ENCODE measurements around the gene SLC3A2.
A peak's percentile ranks its signal among the peaks of the same experiment; 100 is the strongest.

Gene SLC3A2

DNA sequence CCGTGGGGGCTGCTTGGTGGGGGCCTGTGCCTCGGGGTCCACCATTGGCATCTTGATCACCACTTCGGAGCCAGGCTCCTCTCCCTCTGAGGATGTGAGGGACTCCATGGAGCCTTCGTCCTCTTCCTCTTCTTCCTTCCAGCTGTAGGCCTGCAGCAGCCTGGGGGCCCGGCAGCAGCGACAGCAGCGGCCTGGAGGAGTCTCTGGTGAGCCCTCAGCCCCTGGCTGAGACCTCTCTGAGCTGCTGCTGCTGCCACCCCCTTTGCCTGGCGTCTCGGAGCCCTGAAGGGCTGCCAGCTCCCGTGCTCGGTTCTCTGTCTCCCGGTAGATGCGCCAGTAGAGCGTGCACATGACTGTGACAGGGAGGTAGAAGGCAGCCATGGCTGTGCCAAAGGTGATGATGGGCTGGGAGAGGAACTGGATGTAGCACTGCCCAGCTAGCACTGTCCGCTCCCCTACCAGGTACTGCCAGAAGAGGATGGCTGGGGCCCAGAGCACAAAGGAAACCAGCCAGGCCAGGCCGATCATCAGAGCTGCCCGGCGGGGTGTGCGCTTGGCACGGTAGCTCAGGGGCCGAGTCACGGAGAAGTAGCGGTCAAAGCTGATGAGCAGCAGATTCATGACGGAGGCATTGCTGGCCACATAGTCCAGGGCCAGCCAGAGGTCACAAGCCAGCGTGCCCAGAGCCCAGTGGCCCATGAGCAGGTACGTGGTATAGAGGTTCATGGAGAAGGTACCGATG is 29.6 kb downstream of the SLC3A2 start:
- no peak for DNase-seq (ENCODE audit: low read depth in 2 of 2)

- DNase-seq (ENCODE audit: low read depth in 2 of 2): no peak
Measured at GRCh38 chr11:62911137-62912130, 30.7 kb downstream of the SLC3A2 start.

GRCh38 chr11:62912268-62912667 is 31.6 kb downstream of the SLC3A2 start:
- no peak for DNase-seq (ENCODE audit: low read depth in 2 of 2)

DNA sequence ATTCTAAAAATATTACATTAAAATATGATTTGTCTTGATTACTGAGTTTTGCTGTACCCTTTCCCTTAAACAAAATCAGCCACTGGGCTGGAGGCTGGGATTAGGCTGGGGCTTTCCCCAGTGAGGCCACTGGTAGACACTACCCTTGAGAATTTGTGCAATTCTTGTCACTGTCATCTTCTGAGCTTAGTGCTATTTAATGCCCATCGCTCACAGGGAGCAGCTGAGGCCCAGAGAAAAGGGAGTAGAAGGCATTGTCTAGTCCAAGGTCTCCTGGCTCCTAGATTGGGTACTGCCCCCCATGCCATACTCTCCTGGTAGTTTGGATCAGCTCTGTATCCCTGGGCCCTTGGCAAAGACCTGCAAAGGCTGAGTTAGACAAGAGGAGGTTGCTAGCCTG is 33.7 kb downstream of the SLC3A2 start:
- no peak for DNase-seq (ENCODE audit: low read depth in 2 of 2)

DNA sequence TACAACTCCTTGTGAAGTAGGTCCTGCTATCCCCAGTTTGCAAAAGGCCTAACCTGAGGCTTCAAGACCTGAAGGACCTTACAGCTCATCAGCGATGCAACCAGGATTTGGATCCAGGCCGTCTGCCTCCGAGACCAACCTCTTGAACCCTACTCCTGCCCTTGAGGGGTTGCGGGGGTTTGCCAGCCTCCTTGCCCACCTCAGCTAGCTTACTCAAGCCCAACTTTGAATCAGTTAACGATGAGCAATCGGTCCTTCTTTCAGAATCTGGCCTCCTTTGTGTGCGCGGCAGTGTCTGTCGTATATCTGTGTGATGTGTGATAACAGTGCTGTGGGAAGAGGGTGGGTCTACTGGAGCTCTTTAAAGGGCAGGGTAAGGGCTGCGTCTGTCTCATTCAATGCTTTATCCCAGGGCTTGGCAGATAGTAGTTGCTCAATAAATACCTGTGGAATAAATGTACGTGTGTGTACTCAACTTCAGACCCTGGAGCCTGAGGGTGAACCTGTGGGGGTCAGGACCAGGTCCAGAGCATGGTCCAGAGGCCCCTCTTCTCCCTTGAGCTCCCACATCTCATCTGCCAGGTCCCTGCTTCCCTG is 37.3 kb downstream of the SLC3A2 start:
- no peak for DNase-seq (ENCODE audit: low read depth in 2 of 2)

DNA sequence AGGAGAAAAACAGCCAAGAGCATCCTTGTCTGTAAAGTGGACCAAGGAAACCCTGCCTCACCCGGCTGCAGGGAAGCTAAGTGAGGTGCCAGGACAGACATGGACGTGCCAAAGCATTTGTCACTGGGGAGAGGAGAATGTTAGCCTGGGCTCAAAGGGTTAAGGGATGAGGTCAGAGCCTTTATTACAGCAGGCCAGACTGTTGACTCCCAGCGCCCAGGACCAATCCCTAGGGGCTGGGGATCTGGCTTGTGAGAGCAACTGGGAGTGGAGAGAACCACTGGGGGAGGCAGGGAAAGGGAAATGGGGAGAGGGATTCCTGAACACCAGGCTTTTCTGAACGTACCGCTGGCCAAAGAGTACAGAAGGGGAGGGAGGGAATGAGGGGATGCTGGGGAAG is 37.8 kb downstream of the SLC3A2 start:
- DNase-seq (ENCODE audit: low read depth in 2 of 2): no peak

GRCh38 chr11:62919476-62919875 is 38.8 kb downstream of the SLC3A2 start:
- DNase-seq (ENCODE audit: low read depth in 2 of 2): no peak

DNA sequence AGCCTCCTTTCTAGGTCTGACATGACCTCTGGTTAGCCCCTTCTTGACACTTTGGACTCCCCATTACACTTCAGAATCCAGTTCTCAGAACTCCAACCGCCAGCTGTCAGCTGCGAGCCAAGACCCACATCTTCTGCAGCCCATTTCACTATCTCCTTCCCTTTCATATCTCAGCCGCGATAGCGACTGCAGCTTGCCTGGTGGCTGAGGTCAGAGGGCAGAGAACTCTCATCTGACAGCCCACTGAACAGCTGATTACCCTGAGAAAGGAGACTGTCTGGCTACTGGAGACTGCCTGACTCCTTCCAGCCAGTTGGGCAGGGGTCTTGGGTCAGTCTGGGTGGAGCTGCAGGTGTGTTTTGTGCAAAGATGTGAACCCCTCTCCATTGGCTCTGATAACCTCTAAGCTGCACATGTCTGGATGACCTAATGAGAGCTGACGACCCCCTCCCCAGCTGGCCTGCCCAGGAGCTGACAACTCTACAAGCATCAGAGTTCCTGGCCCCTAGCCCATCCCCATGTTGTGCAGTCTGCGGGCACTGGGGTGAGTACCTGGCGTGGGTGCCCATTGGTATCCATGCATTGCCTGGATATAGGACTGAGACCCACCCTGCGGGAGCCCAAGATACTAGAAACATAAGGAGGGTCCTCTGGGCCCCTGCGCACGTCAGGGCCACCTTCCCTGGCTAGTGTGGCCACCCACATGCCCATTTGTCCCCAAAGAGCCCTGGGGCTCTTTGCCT is 39.4 kb downstream of the SLC3A2 start:
- no peak for DNase-seq (ENCODE audit: low read depth in 2 of 2)

- DNase-seq (ENCODE audit: low read depth in 2 of 2): no peak
Measured at GRCh38 chr11:62921201-62921572, 40.5 kb downstream of the SLC3A2 start, which contains the start of gene CHRM1. CHRM1 (minus strand) TSS chr11:62921363; CDS start chr11:62911100, 10,263 bp downstream.

DNA sequence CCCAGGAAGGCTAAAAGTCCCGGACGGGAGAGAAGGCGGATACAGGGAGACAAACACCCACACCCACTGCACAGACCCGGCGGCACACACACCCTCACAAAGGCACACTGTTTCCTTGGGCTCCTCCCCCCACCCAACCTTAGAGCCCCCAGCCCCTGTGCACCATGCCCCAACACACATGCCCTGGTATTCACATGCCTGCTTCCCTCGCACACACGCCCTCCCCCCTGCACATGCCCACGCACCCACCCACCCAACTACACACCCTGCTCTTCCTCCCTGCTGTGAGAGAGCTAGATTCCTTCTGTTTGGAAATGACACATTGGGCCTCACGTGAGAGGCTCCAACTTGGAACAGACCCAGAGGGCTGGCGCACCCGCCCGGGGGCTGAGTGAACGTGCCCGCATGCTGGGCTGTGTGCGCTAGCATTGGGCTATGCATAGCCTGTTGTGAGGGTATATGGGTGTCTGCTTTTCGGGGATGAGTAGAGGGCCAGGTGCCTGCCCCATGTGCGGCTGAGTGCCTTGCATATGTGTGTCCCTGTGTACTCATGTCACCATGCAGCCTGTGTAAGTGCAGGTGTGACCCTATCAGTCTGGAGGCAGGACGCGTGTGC is 41.0 kb downstream of the SLC3A2 start:
- no peak for DNase-seq (ENCODE audit: low read depth in 2 of 2)

DNA sequence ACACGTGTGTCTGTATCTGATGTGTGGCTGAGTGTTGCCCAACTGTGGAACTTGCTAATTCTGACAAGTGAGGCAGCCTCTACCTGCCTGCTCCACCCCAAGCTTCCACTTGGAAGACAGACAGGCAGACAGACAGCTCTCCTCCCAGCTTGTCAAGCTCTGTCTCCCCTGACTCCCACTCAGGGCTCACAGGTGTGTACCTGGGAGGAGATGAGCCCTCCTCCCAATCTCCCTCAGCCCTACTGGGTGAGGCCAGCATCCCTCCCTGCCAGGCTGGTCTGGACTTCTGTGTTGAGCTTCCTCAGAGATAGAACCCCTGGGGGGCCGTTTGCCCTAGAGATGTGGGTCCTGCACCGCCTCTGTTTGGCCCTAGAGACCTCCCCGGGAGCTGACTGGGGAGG is 41.5 kb downstream of the SLC3A2 start:
- DNase-seq (ENCODE audit: low read depth in 2 of 2): no peak

DNA sequence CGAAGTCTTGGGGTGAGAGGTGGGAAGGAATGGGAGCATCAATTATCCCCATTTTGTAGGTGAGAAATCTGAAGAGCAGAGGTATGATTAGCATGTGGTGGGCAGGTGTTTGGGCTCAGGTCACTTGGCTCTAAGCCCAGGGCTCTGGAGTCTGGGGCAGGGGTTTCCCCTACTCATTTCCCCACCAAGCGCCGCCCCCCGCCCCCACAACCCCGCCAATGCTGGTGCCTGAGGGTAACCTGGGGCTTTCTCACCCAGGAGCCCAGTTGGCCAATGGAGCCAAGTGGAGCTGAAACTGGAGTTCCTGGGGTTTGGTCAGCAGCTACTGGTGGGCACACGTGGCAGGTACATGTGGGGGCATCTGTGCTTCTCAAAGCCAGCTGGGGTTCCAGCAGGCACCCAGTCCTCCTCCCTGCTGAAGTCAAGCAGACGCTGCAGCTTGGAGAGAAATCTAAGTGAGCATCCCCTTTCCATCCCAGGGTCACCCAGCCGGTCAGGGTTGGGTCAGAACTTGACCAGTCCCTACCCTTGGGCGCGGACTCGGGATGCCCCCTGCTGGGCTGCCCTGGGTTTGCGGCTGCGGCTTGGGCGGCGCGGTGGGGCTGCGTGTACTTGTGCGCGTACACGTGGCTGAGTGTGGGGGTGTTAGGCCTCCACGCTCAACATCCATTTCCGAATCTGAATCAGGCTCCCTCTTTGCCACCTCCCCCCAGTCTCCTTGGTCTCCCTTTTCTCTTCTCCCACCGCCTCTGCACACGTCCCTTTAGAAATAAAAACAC is 42.1 kb downstream of the SLC3A2 start:
- DNase-seq (ENCODE audit: low read depth in 2 of 2): peak; percentile 15 to 17

GRCh38 chr11:62923601-62924411 is 43.1 kb downstream of the SLC3A2 start:
- DNase-seq (ENCODE audit: low read depth in 2 of 2): no peak

GRCh38 chr11:62925308-62925707 is 44.6 kb downstream of the SLC3A2 start:
- DNase-seq (ENCODE audit: low read depth in 2 of 2): no peak

DNA sequence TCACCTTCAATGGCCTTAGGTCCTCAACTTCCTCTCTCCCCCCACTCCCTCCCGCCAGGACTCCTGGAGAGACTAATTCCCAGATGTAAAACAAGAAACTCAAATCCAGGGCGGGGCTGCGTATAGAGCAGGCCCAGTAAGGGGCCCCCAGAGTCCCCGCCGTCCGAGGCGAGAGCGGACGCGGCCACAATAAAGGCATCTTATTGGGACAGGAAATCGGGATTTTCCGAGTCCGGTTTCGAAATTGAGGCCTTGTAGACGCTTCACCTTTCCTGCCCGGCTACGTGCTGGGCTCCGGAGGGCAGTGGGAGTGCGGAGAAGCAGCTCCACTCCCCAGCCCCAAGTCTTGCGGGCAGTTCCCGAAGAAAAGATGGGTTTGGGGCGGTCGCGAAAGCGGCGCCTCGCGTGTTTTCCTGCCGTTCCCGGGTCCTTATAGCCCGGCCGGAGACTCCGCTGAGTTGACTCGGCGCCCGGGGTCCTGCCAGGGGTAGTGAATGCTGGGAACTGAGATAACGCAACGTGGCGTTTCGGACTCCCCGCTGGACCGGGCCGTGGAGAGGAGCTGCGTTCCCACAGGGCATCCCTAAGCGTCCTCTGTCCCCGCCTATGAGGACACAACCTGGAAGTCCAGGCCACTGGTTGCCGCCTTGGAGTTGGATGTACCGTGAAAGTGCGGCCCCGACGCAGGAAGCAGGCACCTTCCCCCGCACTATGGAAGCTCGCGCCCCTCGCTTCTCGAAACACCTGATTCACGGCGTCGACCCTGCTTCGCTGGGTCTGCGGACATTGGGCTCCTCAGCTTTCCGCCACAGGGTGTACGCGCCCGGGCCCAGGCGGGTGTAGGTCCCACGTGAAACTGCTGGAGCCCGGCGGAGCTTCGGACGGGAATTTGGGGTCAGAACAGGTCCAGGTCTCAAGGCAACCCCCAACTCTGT is 45.3 kb downstream of the SLC3A2 start:
- no peak for DNase-seq (ENCODE audit: low read depth in 2 of 2)

DNA sequence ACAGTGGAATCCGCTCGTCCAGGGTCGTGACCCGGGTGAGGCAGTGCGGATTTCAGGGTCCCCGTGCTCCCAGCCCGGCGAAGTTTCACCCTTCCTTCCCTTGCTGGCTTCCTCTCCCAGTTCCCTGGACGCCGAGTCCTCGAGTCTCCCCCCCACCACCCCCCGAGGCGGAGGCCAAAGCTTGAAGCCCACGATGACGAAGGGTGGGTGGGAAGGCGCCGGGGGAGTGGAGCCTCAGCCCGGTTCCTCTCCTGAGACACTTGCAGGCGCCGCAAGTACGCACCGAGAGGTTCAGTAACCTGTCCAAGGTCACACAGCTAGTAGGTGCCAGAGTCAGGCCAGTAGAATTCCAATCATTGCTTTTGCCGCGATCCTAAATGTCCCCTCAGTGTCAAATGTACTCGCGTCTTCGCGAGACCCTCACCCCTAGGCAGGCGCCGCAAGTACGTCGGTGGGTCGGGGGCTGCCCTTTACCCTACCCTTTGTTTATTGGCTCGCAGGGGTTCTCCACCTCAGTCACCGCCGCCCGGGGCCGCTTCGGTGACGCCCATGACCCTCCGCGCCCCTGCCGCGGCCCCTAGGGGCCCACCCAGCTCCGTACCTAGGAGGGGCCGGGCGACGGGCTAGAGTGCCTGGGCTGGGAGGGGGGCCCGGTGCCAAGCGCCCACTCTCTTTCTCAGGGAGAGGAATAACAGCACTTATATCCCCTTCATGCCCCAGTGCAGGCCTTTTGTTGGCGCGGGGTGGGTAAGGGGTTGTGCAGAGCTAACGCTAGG is 46.2 kb downstream of the SLC3A2 start:
- no peak for DNase-seq (ENCODE audit: low read depth in 2 of 2)

GRCh38 chr11:62928011-62928410 is 47.3 kb downstream of the SLC3A2 start:
- no peak for DNase-seq (ENCODE audit: low read depth in 2 of 2)

- no peak for DNase-seq (ENCODE audit: low read depth in 2 of 2)
Measured at GRCh38 chr11:62930157-62930556, 49.5 kb downstream of the SLC3A2 start.
